Measurements from ENCODE around the gene LMNA. TPM values are rescaled to one million over a fixed set of nuclear protein-coding genes. Genes with fewer than 3 reads are reported as not detected.
"Not testable (repeated sequence)": the region's sequence is repeated elsewhere in the genome, so short reads cannot be mapped to it uniquely, and the experiment has no call there.

The LMNA gene
- 1 to 10 TPM in 4 of 6 donors, under 1 TPM in 2; 0.33 to 3.0 (median 1.4) TPM for polyA plus RNA-seq (ENCODE audit: low read depth in 6 of 6)

DNA sequence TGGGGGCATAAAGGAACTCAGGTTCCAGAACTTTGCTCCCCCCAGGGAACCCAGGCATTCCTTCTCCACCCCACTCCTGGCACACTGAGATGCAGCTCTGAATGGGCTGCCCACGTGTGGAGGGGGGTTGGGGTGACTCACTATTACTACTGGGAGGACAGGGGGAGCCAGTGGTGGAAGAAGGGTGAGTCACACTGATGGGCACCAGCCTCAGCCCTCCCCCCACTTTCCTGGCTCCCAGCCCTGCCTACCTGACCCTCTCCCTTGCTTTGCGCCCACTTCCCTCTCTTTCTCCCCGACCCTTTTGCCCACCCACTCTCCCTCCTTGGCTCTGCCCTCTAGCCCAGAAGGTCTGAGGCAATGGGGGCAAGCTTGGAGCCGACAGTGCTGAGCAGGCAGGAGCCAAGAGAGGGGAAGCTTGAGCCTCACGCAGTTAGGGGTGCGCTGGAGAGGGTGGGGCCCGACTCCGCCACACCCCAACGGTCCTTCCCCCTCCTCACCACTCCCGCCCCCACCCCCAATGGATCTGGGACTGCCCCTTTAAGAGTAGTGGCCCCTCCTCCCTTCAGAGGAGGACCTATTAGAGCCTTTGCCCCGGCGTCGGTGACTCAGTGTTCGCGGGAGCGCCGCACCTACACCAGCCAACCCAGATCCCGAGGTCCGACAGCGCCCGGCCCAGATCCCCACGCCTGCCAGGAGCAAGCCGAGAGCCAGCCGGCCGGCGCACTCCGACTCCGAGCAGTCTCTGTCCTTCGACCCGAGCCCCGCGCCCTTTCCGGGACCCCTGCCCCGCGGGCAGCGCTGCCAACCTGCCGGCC lies at the start of gene LMNA:
LMNA (plus strand) TSS at position 611 of the 818 bp plus-strand sequence. CDS start 208 bp downstream, outside the sequence.
- Mint-ChIP-seq H3K4me3 (peak within 1 kb of the TSS; percentile 84 to 92 (median 88)), H3K4me1 (peaks cover 18 to 22% (median 20%) of the 10 kb centered on the region in 3 donors), H3K27me3 (peaks cover 36 to 74% (median 61%) of the 10 kb centered on the region in 3 donors), H3K36me3 (peaks cover 0 to 8% of the 10 kb centered on the region in 2 donors), H3K9me3 (no peaks in the 10 kb centered on the region), H3K27ac (peak within 1 kb of the TSS; percentile 82 to 98 (median 92))
- peak; percentile 41 for DNase-seq
- peak; percentile 73 to 75 for ATAC-seq (ENCODE audit: low read depth in 2 of 2)

DNA sequence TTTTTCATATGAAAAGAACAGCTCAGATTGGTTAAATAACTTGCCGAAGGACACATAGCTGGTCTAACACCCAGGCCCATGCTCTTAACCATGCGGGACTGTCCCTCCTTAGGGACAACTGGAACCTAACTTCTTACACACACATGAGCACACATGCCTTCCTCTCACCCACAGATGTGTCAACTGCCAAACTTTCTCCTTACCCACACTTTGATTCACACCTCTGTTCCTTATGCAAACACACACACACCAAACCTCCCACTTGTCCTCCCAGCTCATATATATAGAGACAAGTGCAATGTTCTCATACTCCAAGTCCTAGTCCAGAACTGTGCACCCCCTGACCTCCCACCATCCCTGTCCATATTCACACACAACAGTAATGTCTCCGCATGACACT lies 49.3 kb upstream of the LMNA start:
- peaks cover 0 to 5% (median 0%) of the 10 kb centered on the region in 3 donors for H3K4me1 Mint-ChIP-seq
- H3K27me3 Mint-ChIP-seq, result peaks cover 0 to 4% (median 3%) of the 10 kb centered on the region in 3 donors
- H3K36me3 Mint-ChIP-seq, result no peaks in the 10 kb centered on the region
- DNase-seq (no peak), ATAC-seq (ENCODE audit: low read depth in 2 of 2) (no peak)
- H3K27ac Mint-ChIP-seq, result peak overlapping the region in 1 of 6 donors; percentile 18
- no peak overlapping the region for H3K4me3 Mint-ChIP-seq
- no peaks in the 10 kb centered on the region for H3K9me3 Mint-ChIP-seq

DNA sequence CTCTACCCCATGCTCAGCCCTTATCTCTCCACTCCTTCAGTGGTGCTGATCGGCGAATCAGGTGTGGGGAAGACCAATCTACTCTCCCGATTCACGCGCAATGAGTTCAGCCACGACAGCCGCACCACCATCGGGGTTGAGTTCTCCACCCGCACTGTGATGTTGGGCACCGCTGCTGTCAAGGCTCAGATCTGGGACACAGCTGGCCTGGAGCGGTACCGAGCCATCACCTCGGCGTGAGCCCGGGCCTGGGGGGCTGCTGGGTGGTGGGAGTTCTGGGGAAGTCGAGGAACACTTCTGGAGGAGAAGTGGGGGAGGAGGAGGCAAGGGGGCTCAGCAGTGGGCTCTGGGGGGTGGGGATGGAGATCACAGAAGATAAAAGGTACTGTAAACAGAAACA lies 48.6 kb upstream of the LMNA start:
- H3K27me3 Mint-ChIP-seq, result peaks cover 0 to 9% (median 9%) of the 10 kb centered on the region in 3 donors
- no peak overlapping the region for H3K4me3 Mint-ChIP-seq
- H3K36me3 Mint-ChIP-seq, result no peaks in the 10 kb centered on the region
- H3K4me1 Mint-ChIP-seq, result peaks cover 0 to 5% (median 0%) of the 10 kb centered on the region in 3 donors
- H3K9me3 Mint-ChIP-seq, result no peaks in the 10 kb centered on the region
- peak overlapping the region in 1 of 6 donors; percentile 62 for H3K27ac Mint-ChIP-seq
- ATAC-seq (ENCODE audit: low read depth in 2 of 2), result no peak
- DNase-seq, result no peak

DNA sequence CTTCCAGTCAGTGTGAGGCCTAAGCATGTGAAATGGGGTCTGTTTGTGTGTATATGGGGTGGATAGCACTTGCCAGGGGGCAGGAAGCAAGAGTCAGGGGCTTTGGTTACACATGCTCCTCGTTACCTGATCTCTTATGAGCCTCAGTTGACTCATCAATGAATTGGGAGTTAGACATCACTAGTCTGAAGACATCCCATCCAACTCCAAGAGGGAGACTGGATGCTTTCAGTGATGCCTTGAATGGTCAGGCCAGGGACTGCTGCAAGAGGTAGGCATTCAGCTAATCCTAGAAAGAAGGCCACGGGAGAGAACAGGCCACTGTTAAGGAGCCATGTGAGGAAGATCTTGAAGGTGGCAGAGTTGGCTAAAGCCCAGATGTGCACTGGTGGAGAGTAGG lies 47.2 kb upstream of the LMNA start:
- Mint-ChIP-seq H3K9me3 (no peaks in the 10 kb centered on the region), H3K4me1 (peaks cover 0 to 5% (median 0%) of the 10 kb centered on the region in 3 donors), H3K27me3 (peaks cover 0 to 9% (median 9%) of the 10 kb centered on the region in 3 donors), H3K27ac (no peak overlapping the region), H3K4me3 (no peak overlapping the region), H3K36me3 (no peaks in the 10 kb centered on the region)
- DNase-seq, result no peak
- no peak for ATAC-seq (ENCODE audit: low read depth in 2 of 2)

DNA sequence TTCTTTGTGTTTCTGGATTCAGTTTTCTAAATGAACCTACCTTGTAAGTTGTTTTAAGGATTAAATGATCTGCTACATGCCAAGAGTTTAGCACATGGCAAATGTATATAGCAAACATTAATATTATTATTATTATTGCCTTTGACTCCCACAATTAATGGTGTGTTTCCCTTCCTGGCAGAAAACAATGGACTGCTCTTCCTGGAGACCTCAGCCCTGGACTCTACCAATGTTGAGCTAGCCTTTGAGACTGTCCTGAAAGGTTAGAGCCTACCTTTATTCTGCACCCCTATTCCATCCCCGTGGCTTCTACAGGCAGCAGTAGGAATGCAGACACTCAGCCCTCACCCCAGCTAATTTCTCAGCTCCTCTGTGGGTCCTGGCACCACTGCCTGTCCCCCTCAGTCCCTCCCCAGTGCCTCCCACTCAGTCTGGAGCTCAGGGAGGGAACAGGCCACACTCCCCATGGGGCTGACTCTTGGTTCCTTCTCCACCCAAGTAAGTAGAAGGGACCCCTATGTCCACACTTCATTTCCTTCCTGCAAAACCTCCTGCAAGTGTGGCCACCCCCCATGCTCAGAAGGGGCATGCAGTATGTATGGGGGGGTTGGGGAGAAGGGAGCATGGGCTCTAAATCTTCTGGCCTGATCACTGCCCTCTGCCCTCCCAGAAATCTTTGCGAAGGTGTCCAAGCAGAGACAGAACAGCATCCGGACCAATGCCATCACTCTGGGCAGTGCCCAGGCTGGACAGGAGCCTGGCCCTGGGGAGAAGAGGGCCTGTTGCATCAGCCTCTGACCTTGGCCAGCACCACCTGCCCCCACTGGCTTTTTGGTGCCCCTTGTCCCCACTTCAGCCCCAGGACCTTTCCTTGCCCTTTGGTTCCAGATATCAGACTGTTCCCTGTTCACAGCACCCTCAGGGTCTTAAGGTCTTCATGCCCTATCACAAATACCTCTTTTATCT lies 44.7 kb upstream of the LMNA start:
- ATAC-seq (ENCODE audit: low read depth in 2 of 2) (no peak), DNase-seq (no peak)
- Mint-ChIP-seq H3K27me3 (peaks cover 0 to 13% (median 9%) of the 10 kb centered on the region in 3 donors), H3K27ac (peak overlapping the region in 1 of 6 donors; percentile 44), H3K4me3 (no peak overlapping the region), H3K4me1 (peaks cover 0 to 5% (median 0%) of the 10 kb centered on the region in 3 donors), H3K9me3 (no peaks in the 10 kb centered on the region), H3K36me3 (no peaks in the 10 kb centered on the region)

DNA sequence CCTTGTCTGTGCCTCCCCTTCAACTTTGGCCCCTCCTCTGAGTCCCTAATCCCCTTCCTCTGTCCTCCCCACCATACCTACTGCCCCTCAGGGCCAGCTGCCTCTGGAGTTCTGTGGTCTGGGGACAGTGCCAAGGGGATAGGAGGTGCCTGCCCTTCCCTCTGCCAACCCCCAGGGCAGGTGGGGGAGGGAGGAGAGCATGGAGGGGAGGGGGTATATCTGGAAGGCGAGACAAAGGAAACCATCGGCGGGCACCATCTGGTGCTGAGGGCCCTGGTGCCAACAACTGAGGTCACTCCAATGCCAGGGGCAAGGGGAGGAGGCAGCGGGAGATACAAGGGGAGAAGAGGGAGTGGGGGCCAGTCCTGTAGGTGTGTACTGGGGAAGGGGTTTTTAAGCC lies 44.0 kb upstream of the LMNA start:
- peak overlapping the region in 1 of 6 donors; percentile 89 for H3K27ac Mint-ChIP-seq
- ATAC-seq (ENCODE audit: low read depth in 2 of 2) (no peak), DNase-seq (no peak)
- no peak overlapping the region for H3K4me3 Mint-ChIP-seq
- no peaks in the 10 kb centered on the region for H3K36me3 Mint-ChIP-seq
- no peaks in the 10 kb centered on the region for H3K9me3 Mint-ChIP-seq
- peaks cover 0 to 13% (median 9%) of the 10 kb centered on the region in 3 donors for H3K27me3 Mint-ChIP-seq
- H3K4me1 Mint-ChIP-seq, result peaks cover 4 to 10% (median 6%) of the 10 kb centered on the region in 3 donors

DNA sequence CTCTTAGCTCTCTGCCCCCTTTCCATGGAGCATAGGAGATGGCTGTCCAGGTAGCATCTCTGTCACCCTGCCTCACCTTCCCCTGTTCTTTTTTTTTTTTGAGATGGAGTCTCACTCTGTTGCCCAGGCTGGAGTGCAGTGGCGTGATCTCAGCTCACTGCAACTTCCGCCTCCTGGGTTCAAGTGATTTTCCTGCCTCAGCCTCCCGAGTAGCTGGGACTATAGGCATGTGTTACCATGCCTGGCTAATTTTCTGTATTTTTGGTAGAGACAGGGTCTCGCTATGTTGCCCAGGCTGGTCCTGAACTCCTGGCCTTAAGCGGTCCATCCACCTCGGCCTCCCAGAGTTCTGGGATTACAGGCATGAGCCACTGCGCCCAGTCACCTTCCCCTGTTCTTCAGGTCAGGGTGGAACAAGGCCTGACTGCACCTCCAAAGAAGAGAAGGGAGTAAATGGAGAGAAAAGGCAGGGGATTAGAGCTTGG lies 43.1 kb upstream of the LMNA start:
- not testable (repeated sequence) for ATAC-seq (ENCODE audit: low read depth in 2 of 2); DNase-seq; H3K4me3 Mint-ChIP-seq; H3K36me3 Mint-ChIP-seq; H3K9me3 Mint-ChIP-seq
- H3K4me1 Mint-ChIP-seq, result peaks cover 7 to 17% (median 8%) of the 10 kb centered on the region in 3 donors
- peaks cover 0 to 13% (median 9%) of the 10 kb centered on the region in 3 donors for H3K27me3 Mint-ChIP-seq
- H3K27ac Mint-ChIP-seq, result peak overlapping the region in 1 of 6 donors; percentile 52

DNA sequence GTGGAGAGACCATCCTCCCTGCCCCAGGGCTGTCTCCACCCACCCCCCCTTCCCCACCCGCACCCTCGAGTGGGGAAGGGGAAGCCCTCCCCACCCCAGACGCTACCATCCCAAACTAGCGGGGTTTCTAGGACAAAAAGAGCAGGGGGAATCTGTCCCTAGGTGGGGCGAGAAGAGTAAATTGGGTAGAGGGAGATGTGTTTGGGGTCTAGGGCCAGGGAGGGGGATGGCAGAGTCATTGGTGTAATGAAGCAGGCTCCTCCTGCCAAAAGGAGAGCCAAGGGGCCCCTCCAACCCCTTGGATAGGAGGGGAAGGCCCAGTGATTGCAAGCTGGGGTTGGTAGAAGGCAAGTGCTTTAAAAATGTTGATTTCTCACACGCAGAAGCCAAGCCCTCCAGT lies 42.3 kb upstream of the LMNA start:
- H3K27ac Mint-ChIP-seq, result no peak overlapping the region
- H3K9me3 Mint-ChIP-seq, result no peaks in the 10 kb centered on the region
- H3K4me1 Mint-ChIP-seq, result peaks cover 7 to 16% (median 8%) of the 10 kb centered on the region in 3 donors
- no peak for ATAC-seq (ENCODE audit: low read depth in 2 of 2)
- no peak overlapping the region for H3K4me3 Mint-ChIP-seq
- no peak for DNase-seq
- no peaks in the 10 kb centered on the region for H3K36me3 Mint-ChIP-seq
- peaks cover 0 to 13% (median 9%) of the 10 kb centered on the region in 3 donors for H3K27me3 Mint-ChIP-seq

DNA sequence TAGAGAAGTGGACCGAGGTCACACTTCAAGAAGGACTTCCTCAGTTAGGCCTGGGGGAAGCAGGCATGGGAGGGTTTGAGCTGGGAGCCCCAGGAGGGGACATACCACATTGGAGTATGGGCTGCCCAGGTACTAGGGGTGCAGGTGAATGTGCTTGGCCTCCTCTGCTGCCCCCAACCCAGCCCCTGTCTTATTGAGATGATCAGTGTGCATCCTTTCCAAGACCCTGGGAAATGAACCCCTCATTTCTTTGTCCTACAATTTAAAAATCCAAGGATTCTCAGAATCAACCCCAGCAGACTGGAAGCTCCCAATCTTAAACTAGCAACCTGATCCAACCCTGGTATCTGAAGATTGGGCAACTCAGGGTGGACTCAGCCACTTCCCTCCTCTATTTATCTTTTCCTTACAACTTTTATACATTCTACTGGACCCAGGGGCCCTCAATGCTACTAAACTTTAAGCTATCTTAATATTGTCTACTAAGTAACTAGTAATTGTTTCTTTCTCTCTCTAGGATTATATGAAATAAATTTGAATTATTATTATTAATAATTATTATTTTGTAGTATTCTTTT lies 41.3 kb upstream of the LMNA start:
- ATAC-seq (ENCODE audit: low read depth in 2 of 2), result no peak
- DNase-seq, result no peak
- no peaks in the 10 kb centered on the region for H3K36me3 Mint-ChIP-seq
- H3K9me3 Mint-ChIP-seq, result no peaks in the 10 kb centered on the region
- peaks cover 7 to 19% (median 12%) of the 10 kb centered on the region in 3 donors for H3K4me1 Mint-ChIP-seq
- H3K4me3 Mint-ChIP-seq, result no peak overlapping the region
- H3K27me3 Mint-ChIP-seq, result peaks cover 0 to 13% (median 9%) of the 10 kb centered on the region in 3 donors
- no peak overlapping the region for H3K27ac Mint-ChIP-seq

DNA sequence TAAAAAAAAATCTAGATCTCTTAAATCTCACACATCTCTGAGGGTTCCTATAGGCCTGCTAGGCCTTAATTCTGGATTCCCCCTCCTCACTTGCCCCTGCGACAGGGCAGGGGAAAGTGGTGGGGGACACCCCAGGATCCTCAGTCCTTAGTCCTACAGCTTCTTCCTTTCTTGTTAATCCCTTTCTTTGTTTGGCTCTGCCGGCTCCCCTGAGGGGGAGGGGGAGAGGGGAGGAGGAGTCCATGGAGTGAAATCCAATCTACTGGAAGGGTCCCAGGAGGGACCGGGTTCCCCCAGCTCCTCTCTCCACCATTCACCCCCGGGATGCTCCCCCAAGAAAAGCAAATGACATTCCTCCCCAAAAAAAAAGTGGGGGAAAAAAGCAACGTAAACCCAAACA lies 40.8 kb upstream of the LMNA start:
- Mint-ChIP-seq H3K27ac (no peak overlapping the region), H3K9me3 (no peaks in the 10 kb centered on the region), H3K27me3 (peaks cover 0 to 13% (median 9%) of the 10 kb centered on the region in 3 donors), H3K36me3 (no peaks in the 10 kb centered on the region), H3K4me1 (peaks cover 7 to 19% (median 12%) of the 10 kb centered on the region in 3 donors), H3K4me3 (no peak overlapping the region)
- ATAC-seq (ENCODE audit: low read depth in 2 of 2) (no peak), DNase-seq (no peak)

DNA sequence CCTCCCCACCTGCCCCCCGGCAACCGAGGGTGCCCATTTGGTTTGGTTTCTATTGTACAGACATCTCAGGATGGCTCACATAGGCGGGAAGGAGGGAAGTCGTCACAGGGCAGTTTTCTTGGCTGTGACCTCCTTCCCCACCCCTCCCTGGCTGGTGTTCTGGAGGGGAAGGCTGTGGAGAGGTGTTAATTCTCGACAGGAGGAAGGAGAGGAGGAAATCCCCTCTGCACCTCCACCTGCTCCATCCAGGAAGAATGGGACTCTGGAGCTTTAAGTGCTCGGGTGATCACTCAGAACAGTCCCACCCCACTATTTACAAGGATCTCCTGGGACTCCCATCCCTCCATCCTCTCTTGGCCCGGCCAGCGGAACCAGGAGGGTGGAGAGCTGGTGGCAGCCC lies 39.9 kb upstream of the LMNA start:
- DNase-seq, result no peak
- Mint-ChIP-seq H3K27me3 (peaks cover 0 to 13% (median 9%) of the 10 kb centered on the region in 3 donors), H3K9me3 (no peaks in the 10 kb centered on the region), H3K4me3 (peak overlapping the region in 3 of 8 donors; percentile 16 to 68 (median 29)), H3K27ac (no peak overlapping the region), H3K36me3 (no peaks in the 10 kb centered on the region), H3K4me1 (peaks cover 7 to 19% (median 12%) of the 10 kb centered on the region in 3 donors)
- ATAC-seq (ENCODE audit: low read depth in 2 of 2), result no peak

DNA sequence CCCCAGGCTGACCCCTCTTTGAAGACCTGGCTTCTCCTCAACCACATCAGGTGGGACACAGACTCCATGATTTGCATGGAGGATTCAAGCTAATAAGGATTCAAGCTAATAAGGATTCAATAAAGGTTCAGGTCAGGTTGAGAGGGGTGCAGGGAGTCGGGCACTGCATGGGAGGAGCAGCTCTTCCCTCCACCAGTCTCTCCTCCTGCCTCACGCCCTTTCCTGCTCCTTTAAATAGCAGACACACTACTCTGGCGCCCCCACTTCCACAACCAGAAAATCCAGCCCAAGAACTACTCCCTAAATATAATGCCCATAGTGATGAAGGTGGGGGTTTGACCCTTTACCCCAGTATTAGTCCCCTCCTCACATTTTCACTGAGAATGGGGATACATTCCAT lies 39.3 kb upstream of the LMNA start:
- Mint-ChIP-seq H3K27me3 (peaks cover 0 to 11% (median 6%) of the 10 kb centered on the region in 3 donors), H3K36me3 (no peaks in the 10 kb centered on the region), H3K27ac (no peak overlapping the region), H3K4me1 (peaks cover 7 to 19% (median 12%) of the 10 kb centered on the region in 3 donors), H3K4me3 (peak overlapping the region in 5 of 8 donors; percentile 35 to 78 (median 59)), H3K9me3 (no peaks in the 10 kb centered on the region)
- ATAC-seq (ENCODE audit: low read depth in 2 of 2) (no peak), DNase-seq (no peak)

All from naive B cell (primary cell).